Astrocyte (in vitro differentiated cells and primary cell): ENCODE measurements around the gene SFTPB.

ENCODE experiments used
- CTCF ChIP-seq: IDR thresholded peaks from 2 replicates; pipeline ENCODE4 v1.5.1; 2011; ENCODE audit warnings: low read depth, mild to moderate bottlenecking, inconsistent platforms, low read length, moderate library complexity; ENCODE audit not compliant: insufficient read depth
- EZH2 ChIP-seq: IDR thresholded peaks from 2 replicates; pipeline ENCODE4 v1.6.1; 2012; ENCODE audit warnings: mild to moderate bottlenecking, low read length, inconsistent platforms; ENCODE audit not compliant: insufficient read depth

GRCh38 chr2:85666435-85667316 is 1.3 kb downstream of the SFTPB start:
- TF ChIP-seq EZH2 (no peak), CTCF (no peak)
